HL-60 (cell line): ENCODE results near the gene CACNA1G.

Experiments
- DNase-seq, 2 experiments: peaks; one replicate each; pipeline ENCODE4 v3.0.0-alpha.2; 2010 to 2020; ENCODE audit warnings: low read depth in 1 of 2, low spot score in 1 of 2
- H3K27ac ChIP-seq: fragments of 250-450 bp; sonication (Bioruptor Pico); replicated peaks from 2 replicates; pipeline ENCODE4 v1.5.1; 2020; ENCODE audit warnings: mild to moderate bottlenecking, moderate library complexity
- H3K27me3 ChIP-seq: fragments of 250-450 bp; sonication (Bioruptor Pico); 2 replicates; pipeline ENCODE4 v1.5.1; 2021; ENCODE audit warnings: mild to moderate bottlenecking, moderate library complexity; ENCODE audit not compliant: insufficient read depth, poor library complexity, severe bottlenecking
- H3K4me3 ChIP-seq: replicated peaks from 2 replicates; pipeline ENCODE4 v1.5.1; 2011; ENCODE audit warnings: mild to moderate bottlenecking, control low read depth, low read length; ENCODE audit not compliant: insufficient read depth
- GABPA ChIP-seq: IDR thresholded peaks from 2 replicates; pipeline ENCODE4 v1.6.1; 2012; ENCODE audit warnings: low read depth
- POLR2AphosphoS5 ChIP-seq: IDR thresholded peaks from 2 replicates; pipeline ENCODE4 v1.6.1; 2012; ENCODE audit warnings: low read depth
- SPI1 ChIP-seq: IDR thresholded peaks from 2 replicates; pipeline ENCODE4 v1.6.1; 2012; ENCODE audit warnings: low read depth, mild to moderate bottlenecking, borderline replicate concordance
- TF ChIP-seq, protein P1 (sequence below): IDR thresholded peaks from one replicate; pipeline ENCODE4 v1.5.1; 2011; ENCODE audit warnings: low read length, control low read depth, inconsistent platforms; ENCODE audit not compliant: insufficient read depth
- TF ChIP-seq, protein P2 (sequence below): IDR thresholded peaks from 2 replicates; pipeline ENCODE4 v1.6.1; 2012; ENCODE audit warnings: low read depth; ENCODE audit not compliant: insufficient replicate concordance

Gene CACNA1G

DNA sequence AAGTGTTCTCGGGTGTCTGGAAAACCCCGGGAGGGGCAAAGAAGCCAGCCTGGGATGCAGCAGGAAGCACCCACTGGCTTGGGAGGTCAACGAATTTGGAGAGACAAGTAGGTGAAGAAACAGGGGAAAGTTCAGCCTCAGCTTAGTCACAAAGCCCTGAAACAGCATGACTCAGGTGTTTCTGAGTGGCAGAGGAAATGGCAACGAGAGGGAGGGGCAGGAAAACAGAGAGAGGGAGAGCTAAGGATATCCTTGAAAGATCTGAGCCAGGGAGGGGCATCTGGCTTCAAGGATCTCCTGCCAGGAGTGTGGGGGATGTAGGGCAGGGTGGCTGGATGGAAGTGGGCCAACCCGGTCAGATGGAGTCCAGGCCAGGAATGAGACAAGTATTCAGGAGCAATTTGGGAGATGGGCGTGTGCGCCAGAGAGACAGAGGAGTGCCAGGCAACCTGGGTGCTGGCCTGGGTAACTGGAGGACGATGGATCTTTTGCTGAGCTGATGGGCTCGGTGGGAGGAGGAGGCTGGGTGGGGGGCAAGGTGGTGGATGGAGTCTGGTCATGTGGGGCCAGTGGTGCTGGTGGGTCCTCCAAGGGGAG lies 101.4 kb downstream of the CACNA1G start:
- no peak for TF ChIP-seq GABPA
- TF ChIP-seq SPI1, result no peak
- TF ChIP-seq, protein P1, sequence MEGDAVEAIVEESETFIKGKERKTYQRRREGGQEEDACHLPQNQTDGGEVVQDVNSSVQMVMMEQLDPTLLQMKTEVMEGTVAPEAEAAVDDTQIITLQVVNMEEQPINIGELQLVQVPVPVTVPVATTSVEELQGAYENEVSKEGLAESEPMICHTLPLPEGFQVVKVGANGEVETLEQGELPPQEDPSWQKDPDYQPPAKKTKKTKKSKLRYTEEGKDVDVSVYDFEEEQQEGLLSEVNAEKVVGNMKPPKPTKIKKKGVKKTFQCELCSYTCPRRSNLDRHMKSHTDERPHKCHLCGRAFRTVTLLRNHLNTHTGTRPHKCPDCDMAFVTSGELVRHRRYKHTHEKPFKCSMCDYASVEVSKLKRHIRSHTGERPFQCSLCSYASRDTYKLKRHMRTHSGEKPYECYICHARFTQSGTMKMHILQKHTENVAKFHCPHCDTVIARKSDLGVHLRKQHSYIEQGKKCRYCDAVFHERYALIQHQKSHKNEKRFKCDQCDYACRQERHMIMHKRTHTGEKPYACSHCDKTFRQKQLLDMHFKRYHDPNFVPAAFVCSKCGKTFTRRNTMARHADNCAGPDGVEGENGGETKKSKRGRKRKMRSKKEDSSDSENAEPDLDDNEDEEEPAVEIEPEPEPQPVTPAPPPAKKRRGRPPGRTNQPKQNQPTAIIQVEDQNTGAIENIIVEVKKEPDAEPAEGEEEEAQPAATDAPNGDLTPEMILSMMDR, result no peak
- TF ChIP-seq, protein P2, sequence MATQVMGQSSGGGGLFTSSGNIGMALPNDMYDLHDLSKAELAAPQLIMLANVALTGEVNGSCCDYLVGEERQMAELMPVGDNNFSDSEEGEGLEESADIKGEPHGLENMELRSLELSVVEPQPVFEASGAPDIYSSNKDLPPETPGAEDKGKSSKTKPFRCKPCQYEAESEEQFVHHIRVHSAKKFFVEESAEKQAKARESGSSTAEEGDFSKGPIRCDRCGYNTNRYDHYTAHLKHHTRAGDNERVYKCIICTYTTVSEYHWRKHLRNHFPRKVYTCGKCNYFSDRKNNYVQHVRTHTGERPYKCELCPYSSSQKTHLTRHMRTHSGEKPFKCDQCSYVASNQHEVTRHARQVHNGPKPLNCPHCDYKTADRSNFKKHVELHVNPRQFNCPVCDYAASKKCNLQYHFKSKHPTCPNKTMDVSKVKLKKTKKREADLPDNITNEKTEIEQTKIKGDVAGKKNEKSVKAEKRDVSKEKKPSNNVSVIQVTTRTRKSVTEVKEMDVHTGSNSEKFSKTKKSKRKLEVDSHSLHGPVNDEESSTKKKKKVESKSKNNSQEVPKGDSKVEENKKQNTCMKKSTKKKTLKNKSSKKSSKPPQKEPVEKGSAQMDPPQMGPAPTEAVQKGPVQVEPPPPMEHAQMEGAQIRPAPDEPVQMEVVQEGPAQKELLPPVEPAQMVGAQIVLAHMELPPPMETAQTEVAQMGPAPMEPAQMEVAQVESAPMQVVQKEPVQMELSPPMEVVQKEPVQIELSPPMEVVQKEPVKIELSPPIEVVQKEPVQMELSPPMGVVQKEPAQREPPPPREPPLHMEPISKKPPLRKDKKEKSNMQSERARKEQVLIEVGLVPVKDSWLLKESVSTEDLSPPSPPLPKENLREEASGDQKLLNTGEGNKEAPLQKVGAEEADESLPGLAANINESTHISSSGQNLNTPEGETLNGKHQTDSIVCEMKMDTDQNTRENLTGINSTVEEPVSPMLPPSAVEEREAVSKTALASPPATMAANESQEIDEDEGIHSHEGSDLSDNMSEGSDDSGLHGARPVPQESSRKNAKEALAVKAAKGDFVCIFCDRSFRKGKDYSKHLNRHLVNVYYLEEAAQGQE, result no peak
- no peak for TF ChIP-seq POLR2AphosphoS5
- DNase-seq, result peak in 1 of 2 experiments; percentile 66
- H3K27ac ChIP-seq, result peak overlapping the region; percentile 25
- H3K4me3 ChIP-seq, result no peak overlapping the region
- H3K27me3 ChIP-seq, result no peaks in the 10 kb centered on the region

DNA sequence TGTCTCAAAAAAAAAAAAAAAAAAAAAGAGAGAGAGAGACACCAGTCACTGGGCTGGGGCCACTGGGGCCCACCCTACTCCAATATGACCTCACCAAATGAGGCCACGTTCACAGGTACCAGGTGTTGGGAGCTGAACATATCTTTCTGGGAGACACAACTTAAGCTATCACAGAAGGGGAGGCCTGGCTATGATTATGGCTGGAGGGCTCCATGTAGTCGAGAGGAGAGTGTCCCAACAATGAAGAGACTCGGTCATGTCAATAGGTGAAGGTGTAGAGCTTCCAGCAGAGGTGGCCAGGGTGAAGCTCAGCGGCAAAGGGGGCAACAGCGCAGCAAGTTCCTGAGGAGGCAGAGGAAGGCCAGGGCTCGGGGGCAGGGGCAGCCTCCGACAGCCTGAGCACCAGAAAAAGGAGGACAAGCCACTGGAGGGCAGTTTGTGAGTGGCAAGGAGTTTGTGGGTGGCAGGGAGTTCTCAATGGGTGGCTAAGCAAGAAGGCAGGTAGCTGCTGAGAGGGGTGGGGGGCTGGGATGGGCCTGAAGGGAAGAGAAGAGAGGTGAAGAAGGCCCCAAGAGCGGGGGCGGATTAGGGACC lies 102.2 kb downstream of the CACNA1G start:
- Histone ChIP-seq H3K27me3 (no peaks in the 10 kb centered on the region), H3K27ac (no peak overlapping the region), H3K4me3 (no peak overlapping the region)
- no peak for DNase-seq
- no peak for TF ChIP-seq POLR2AphosphoS5
- TF ChIP-seq, protein P2, result no peak
- TF ChIP-seq SPI1, result no peak
- TF ChIP-seq, protein P1, result no peak
- TF ChIP-seq GABPA, result no peak

DNA sequence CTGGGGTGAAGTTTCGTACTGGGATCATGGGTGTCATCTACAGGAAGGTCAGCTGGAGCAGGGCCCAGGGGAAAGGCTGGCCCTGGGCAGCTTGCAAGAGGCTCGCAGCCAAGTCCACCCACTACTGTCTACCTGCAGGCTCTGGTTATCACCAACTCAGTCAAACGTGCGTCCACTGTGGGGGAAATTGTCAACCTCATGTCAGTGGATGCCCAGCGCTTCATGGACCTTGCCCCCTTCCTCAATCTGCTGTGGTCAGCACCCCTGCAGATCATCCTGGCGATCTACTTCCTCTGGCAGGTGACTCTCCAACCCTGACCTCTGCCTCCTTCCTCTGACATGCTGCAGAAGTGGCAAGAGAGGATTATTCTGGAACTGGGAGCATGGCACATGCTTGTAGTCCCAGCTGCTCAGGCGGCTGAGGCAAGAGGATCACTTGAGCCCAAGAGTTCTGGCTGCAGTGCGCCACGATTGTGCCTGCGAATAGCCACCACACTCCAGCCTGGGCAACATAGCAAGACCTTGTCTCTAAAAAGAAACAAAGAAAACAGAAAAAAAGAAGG lies 103.4 kb downstream of the CACNA1G start:
- Histone ChIP-seq H3K4me3 (no peak overlapping the region), H3K27ac (no peak overlapping the region), H3K27me3 (no peaks in the 10 kb centered on the region)
- TF ChIP-seq, protein P1, result no peak
- no peak for TF ChIP-seq POLR2AphosphoS5
- DNase-seq, result no peak
